HUDEP-2 (cell line): ENCODE measurements around the gene LGALS7.
"Not testable (repeated sequence)": the region's sequence is repeated elsewhere in the genome, so short reads cannot be mapped to it uniquely, and the experiment has no call there.

ENCODE experiments used
- DNase-seq, 76 experiments: peaks; one replicate each; lab custom pipeline; 2025; ENCODE audit not compliant: unreplicated experiment in 76 of 76; lab: John Stamatoyannopoulos, UW

The LGALS7 gene

DNA sequence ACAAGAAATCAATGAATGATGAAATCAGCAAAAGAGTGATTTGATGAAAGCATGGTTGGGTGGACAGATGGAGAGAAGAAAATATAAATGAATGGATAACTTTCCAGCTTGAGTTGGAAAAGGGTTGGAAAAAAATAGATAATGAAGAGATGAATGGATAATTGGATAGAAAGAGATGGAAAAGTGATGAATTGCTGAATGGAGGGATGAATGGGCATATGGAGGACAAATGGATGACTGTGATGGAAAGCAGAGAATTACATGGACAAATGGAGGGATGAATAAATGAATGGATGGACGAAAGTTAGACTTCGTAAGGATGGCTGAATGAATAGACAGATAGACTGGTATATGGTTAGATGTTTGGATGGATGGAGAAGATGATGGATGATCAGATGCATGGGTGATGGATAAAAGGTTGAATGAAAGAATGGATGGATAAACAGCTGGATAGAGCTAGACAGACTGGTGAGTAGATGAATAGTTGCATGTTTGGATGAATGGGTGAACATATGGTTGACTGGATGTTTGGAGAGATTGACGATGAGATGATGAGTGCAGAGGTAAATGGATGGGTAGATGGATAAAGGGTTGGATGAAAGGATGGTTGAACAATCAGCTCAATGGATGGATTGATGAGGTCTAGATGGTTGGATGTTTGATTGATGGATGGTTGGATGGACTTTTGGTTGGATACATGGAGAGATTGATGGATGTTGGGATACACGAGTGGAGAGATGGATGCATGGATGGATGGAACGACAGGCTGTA, 27.4 kb upstream of the LGALS7 start:
- DNase-seq, result no peak

DNA sequence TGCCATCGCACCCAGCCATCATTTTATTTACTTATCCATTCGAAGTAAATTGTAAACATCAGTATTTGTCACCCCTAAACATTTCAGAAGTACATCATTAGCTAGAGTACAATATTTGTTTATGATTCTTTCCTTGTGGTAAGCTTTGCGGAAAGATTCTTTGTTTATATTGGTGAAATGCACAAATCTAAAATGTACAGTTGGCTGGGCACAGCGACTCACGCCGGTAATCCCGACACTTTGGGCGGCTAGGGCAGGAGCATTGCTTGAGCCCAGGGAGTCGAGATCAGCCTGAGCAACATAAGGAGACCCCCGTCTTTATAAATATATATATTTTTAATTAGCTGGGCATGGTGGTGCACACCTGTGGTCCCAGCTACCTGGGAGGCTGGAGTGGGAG, 25.8 kb upstream of the LGALS7 start:
- DNase-seq, result no peak

DNA sequence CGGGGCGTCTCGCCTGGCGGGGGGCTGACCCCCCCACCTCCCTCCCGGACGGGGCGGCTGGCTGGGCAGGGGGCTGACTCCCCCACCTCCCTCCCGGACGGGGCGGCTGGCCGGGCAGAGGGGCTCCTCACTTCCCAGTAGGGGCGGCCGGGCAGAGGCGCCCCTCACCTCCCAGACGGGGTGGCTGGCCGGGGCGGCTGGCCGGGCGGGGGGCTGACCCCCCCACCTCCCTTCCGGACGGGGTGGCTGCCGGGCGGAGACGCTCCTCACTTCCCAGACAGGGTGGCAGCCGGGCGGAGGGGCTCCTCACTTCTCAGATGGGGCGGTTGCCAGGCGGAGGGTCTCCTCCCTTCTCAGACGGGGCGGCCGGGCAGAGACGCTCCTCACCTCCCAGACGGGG, 24.5 kb upstream of the LGALS7 start:
- not testable (repeated sequence) for DNase-seq

DNA sequence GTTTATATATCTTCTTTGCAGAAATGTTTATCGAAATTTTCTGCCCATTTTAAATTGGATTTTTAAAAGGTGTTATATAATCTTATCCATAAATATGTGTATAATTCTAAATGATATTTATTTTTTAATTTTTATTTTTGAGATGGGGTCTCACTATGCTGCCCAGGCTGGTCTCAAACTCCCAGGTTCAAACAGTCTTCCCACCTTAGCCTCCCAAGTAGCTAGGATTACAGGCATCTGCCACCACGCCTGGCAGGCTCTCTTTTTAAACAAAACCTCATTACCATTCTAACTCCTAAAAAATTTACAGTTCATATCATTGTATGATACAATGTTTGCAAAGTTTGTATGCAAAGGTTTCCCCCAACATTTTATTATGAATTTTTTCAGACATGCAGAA, 22.8 kb upstream of the LGALS7 start:
- DNase-seq, result no peak

DNA sequence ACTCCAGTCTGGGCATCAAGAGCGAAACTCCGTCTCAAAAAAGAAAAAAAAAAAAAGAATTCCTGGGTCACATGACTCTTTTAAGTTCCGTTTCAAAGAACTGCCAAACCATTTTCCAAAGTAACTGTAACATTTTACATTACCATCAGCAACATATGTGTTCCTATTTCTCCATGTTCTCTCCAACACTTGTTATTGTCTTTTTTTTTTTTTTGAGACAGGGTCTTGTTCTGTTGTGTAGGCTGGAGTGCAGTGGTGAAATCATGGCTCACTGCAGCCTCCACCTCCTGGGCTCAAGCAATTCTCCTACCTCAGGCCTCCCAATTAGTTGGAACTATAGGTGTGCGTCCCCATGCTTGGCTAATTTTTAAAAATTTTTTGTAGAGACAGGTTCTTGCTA, 22.2 kb upstream of the LGALS7 start:
- DNase-seq, result no peak

DNA sequence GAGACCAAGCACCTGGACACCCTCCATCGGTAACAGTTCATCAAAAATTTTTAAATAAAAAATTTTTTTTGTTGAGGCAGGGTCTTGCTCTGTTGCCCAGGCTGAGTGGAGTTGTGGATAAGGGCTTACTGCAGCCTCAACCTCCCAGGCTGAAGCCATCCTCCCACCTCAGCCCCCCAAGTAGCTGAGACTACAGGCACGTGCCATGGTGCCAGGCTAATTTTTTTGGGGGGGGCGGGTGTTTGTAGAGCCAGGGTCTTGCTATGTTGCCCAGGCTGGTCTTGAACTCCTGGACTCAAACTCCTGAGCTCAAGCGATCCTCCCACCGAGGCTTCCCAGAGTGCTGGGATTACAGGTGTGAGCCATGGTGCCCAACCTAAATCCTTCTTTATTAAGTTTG, 20.4 kb upstream of the LGALS7 start:
- DNase-seq, result no peak

DNA sequence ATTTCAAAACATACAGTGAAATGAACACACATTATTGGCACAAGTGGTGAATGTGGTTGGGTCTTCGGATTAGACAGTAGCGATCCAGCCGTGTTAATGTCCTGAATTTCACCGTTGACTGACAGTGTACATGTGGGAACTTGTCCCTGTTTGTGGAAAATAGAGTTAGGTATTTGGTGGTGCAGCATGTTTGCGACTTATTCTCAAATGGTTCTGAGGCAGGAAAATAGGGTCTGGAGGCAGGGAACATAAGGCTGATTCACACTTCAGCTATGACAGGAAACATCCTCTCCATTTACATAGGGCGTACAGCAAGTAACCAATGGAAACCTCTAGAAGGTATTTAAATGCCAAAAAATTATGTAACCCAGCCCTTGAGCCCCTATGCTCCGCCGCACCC, 19.9 kb upstream of the LGALS7 start:
- DNase-seq, result no peak

DNA sequence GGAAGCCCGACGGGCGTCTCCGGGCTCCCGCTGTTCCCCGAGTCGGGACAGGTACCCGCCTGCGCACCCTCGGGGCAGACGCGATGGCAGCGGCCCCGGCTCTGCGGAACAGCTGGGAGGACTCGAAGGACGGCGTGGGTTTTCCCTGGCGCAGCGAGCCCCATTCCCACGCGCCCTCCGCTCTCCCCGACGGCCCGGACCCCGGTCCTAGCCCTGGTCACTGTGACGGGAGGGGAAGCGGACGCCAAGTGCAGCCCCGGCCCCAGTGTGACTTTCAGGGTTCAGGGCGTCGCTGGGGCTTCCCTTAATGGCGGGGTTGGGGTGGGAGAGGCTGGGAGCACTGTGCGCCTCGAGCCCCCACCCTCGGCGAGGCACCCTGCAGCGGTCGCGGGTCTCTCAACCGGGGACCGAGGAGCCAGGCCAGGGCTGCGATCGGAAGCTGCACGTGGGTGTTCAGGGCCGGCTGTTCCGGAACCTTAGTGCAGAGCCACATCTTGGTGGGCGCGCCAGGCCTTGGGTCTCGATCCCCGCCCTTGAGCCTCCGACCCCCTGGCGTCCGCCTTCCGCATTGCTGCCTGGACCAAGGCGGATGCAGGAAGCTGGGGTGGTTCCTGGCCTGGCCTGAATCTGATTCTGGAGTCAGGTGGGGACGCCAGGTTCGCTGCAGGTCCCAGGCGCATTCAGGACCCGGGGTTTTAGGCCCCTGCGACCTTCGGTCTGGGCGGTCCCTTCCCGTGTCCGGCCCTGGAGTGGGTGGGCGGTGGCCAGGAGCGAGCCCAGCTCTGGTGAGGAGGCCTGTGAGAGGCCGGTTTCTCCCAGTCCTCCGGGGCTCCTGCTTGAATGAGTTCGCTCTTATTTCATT, 19.2 kb upstream of the LGALS7 start:
- DNase-seq, result no peak

DNA sequence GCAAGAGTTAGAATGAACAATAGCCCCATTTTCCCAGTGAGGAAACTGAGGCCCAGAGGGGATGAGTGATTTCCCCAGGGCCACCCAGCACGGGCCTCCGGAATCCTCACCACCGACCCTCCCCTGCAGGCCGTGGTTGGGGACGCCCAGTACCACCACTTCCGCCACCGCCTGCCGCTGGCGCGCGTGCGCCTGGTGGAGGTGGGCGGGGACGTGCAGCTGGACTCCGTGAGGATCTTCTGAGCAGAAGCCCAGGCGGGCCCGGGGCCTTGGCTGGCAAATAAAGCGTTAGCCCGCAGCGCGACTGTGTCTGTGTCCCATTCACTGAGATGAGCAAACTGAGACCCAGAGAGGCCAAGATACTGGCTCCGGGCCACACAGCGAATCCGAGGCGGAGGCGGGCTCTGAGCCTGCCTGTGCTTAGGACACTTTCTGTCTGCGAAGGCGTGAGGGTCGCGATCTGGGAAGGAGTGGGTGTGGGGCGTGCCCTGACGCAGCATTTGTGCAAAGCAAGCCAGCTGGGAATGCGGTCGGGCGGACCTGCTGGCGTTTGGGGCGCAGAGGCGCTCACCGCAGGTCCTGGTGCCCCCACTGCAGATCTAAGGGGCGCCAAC, 18.2 kb upstream of the LGALS7 start:
- not testable (repeated sequence) for DNase-seq

DNA sequence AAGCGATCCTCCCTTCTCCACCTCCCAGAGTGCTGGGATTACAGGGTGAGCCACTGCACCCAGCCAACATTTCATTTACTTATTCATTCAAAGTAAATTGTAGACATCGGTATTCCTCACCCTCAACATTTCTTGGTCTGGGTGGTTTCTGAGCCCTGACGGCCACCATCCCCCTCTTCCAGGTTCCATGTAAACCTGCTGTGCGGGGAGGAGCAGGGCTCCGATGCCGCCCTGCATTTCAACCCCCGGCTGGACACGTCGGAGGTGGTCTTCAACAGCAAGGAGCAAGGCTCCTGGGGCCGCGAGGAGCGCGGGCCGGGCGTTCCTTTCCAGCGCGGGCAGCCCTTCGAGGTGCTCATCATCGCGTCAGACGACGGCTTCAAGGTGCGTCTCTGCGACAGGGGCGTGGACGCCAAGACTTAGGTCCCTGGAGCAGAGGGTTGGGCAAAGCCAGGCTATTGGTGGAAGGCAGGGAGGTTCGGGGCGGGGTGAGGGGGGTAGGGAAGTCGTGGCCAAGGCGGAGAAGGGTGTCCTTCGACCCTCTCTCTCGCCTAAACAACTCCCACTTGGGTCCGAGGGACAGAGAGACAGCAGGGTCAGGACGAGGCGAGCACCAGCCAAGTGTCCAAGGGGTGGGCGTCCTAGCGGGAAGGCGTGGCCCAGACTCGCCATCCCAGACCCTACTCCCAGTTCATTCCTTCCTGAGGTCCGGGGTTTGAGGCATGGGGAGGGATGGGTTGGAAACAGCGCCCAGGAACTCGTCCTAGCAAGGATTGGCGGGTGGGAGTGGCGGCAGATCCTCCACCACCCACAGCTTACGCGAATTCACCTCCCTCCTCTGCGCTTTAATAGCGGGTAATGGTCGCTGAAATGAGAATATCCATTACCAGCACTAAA, 17.4 kb upstream of the LGALS7 start:
- not testable (repeated sequence) for DNase-seq

DNA sequence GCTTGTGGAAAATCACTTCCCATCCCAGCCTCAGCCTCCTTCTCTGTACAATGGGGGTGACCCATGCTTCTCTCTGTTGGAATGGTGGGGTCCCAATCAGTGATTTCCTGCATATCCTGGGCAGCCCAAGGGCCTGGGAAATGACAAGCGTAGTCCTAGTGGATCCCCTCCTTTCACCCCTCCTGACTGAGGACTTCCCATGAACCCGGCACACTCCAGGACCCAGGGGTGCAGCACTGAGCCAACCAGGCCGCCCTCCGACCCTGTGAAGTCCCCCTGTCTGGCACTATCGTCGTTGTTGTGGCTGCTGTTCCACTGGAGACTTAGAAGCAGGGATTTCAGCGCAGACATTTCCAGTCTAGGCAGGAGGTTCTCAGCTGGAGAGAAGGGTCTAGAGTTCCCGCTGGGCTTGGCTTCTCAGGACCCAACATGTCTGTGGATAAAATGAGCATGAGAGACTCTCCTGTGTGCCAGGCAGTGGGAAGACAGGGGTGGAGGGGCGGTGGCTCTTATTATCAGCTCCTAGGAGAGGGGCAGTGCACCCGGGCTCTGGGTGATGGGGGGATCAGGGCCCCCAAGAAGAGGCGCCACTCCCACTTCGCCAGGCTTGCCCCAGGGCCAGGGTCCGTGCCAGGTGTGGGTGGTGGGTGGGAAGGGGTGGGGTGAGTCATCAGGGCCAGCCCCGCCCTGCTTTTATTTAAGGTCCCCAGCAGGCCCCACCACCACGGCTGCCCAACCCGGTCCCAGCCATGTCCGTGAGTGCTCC, 15.3 kb upstream of the LGALS7 start, which contains the start of gene LGALS7B:
Gene LGALS7B, plus strand, starts transcription at position 723 of the 766 bp plus-strand sequence. Its CDS starts 27 bp downstream, at position 750.
- DNase-seq, result no peak

DNA sequence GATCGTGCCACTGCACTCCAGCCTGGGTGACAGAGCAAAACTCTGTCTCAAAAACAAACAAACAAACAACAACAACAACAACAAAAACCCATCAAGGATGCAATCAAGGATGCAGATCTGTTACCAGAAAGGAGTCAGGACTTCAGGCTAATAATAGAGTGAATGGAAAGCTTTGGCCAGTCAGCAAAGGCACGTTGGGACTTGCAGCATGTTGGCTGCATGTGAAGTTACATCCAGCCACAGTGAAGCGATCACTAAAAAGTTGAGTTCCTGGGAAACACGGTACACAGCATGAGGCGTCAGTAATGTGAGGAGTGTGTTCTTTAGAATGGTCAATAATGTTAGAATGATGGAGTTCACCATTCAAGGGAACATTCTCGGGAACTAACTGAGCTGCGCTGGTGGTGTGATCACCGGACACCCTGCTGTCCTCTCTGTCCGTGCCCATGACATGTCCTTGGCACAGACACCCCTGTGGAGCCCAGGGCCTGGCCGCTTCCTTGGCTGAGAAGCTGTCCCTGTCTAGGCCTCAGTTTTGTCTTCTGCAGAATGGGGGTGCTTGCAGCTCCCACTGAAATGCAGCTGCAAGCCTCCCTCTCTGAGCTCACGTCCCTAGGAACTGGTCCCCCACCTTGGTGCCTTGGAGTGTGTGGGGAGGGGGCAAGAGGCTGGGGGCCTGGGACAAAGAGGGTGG, 13.4 kb upstream of the LGALS7 start:
- no peak for DNase-seq

DNA sequence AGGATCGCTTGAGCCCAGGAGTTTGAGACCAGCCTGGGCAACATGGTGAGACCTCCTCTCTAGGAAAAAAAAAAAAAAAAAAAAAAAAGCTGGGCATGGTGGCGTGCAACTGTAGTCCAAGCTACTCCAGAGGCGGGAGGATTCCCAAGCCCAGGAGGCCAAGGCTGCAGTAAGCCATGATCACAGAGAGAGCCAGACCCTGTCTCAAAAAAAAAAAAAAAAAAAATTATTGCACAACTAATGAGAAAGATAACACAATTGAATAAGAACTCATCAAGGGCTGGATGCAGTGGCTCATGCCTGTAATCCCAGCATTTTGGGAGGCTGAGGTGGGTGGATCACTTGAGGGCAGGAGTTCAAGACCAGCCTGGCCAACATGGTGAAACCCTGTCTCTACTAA, 12.7 kb upstream of the LGALS7 start:
- not testable (repeated sequence) for DNase-seq

DNA sequence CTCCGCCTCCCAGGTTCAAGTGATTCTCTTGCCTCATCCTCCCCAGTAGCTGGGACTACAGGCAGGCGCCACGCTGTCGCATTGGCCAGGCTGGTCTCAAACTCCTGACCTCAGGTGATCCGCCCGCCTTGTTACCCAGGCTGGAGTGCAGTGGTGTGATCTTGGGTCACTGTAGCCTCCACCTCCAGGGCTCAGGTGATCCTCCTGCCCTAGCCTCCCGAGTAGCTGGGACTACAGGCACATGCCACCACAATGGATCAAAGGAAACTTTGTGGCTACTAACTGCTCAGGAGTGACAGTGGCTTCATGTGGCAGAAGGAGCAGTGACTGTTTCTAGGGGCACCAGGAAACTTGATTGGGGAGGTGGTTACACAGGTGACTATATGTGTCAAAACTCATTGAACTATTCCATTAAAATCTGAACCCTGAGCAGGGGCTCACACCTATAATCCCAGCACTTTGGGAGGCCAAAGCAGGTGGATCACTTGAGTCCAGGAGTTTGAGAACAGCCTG, 11.9 kb upstream of the LGALS7 start:
- DNase-seq, result no peak

DNA sequence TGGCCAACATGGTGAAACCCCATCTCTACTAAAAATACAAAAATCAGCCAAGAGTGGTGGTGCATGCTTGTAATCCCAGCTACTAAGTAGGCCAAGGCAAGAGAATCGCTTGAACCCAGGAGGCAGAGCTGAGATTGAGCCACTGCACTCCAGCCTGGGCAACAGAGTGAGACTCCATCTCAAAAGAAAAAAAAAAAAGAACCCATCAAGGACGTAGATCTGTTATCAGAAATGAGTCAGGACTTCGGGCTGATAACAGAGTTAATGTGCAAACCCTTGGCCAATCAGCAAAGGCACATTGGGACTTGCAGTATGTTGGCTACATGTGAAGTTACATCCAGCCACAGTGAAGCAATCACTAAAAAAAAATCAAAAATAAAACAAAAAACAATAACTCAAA, 10.9 kb upstream of the LGALS7 start:
- peak in 14 of 76 experiments; percentile 6 to 52 (median 24) for DNase-seq

DNA sequence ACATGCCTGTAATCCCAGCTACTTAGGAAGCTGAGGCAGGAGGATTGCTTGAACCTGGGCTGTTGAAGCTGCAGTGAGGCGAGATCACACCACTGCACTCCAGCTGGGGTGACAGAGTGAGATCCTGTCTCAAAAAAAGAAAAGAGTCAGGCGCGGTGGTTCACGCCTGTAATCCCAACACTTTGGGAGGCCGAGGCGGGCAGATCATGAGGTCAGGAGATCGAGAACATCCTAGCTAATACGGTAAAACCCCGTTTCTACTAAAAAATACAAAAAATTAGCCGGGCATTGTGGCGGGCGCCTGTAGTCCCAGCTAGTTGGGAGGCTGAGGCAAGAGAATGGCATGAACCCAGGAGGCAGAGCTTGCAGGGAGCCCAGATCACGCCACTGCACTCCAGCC, 8.9 kb upstream of the LGALS7 start:
- not testable (repeated sequence) for DNase-seq

DNA sequence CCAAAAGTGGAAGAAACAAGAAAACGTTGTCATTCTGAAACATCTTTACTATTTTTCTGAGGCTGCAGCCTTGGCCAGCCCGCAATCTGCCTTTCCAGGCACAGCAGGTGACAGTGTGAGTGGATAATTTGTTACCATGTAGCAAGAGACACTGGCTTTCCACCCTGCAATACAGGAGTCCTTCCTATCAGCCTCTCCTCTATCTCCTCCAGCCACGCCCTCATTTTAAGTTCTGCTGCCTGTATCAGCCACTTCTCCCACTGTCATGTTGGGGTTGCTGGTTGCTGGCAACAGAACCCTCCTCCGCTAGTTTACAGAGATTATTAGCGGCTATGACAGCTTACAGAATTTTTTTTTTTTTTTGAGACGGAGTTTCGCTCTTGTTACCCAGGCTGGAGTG, 7.7 kb upstream of the LGALS7 start:
- peak in 70 of 76 experiments; percentile 22 to 85 (median 60) for DNase-seq

DNA sequence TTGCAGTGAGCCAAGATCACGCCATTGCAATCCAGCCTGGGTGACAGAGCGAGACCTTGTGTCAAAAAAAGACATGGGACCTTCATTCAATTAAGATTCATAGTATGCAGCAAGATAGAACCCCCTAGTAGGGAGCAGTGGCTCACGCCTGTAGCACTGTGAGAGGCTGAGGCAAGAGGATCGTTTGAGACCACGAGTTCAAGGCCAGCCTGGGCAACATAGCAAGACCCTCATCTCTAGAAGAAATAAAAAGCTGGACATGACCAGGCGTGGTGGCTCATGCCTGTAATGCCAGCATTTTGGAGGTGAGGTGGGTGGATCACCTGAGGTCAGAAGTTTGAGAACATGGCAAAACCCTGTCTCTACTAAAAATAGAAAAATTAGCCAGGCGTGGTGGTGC, 7.1 kb upstream of the LGALS7 start:
- DNase-seq, result no peak

DNA sequence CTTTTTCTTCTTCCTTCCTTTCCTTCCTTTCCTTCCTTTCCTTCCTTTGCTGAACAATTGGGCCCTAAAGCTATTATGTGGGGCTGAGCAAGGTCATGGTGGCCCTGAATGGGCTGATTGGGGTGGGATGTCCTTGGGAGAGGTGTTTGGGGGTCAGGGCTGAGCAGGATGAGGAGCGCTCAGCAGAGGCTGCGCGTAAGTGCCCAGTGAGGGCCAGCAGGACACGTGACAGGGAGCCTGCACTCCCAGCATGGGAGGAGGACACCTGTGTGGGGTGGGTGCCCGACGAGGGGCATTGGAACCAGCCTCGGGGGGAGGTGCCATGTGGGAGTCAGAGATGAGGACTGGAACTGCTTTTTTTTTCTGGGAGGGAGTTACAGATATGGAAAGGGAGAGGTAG, 5.4 kb upstream of the LGALS7 start:
- no peak for DNase-seq
